Left lung (tissue), 10 donors: ENCODE results near the gene MYO15A. TPM values are rescaled to one million over a fixed set of nuclear protein-coding genes. Genes with fewer than 3 reads are reported as not detected.

Experiments used
- ATAC-seq: fragments of 200-7000 bp; cut with Tn5 transposase; one replicate; pipeline ENCODE4 v1.9.1; 2020; ENCODE audit warnings: moderate library complexity
- DNase-seq, 4 donors: peaks; one replicate each; pipeline ENCODE4 v3.0.0-alpha.2; 2013 to 2020
- H3K27ac ChIP-seq, 2 donors: fragments of 200-600 bp; sonication (generic) in 1 of 2; one replicate each; pipeline versions ENCODE4 v1.5.0 to v1.8.0; 2020 to 2021
- H3K27me3 ChIP-seq, 2 donors: fragments of 200-600 bp; sonication (generic) in 1 of 2; one replicate each; pipeline versions ENCODE4 v1.5.0 to v1.8.0; 2020 to 2021
- H3K36me3 ChIP-seq, 2 donors: fragments of 200-600 bp; sonication (generic) in 1 of 2; one replicate each; pipeline versions ENCODE4 v1.5.0 to v1.8.0; 2020 to 2021
- H3K4me1 ChIP-seq, 2 donors: fragments of 200-600 bp; one replicate each; pipeline ENCODE4 v1.8.0; 2021
- H3K4me3 ChIP-seq, 2 donors: fragments of 200-600 bp; sonication (generic) in 1 of 2; one replicate each; pipeline versions ENCODE4 v1.5.0 to v1.8.0; 2020 to 2021; ENCODE audit warnings: mild to moderate bottlenecking in 1 of 2
- H3K9me3 ChIP-seq, 2 donors: fragments of 200-600 bp; sonication (generic) in 1 of 2; one replicate each; pipeline versions ENCODE4 v1.5.0 to v1.8.0; 2020 to 2021
- CTCF ChIP-seq, 2 donors: fragments of 200-600 bp; sonication (generic) in 1 of 2; IDR thresholded peaks; one replicate each; pipeline versions ENCODE4 v1.5.0 to v1.8.0; 2021; ENCODE audit warnings: antibody characterized with exemption in 2 of 2
- intact Hi-C, 2 donors: fragments of 100-400 bp; cut with DNase I; formaldehyde crosslinking; loops; one replicate each; pipeline versions ENCODE4 v1.11.2 to v1.14.2; 2022
- polyA plus RNA-seq, 6 donors: library from polyadenylated mRNA; unstranded; fragments of 120-200 nt; gene quantifications; one replicate each; pipeline ENCODE4 v1.2.1, GENCODE V29; 2013; ENCODE audit not compliant: insufficient read length in 6 of 6
- total RNA-seq, 2 donors: library from RNA; stranded (reverse); fragmentation: NEBNext Ultra II Directional; extraction: Animal tissue kit (Norgen Biotek cat#: 25700); gene quantifications; one replicate each; pipeline ENCODE4 v1.2.1, GENCODE V29; 2021
- donor health status: DM: no; HTN: yes; CAD: no.
- donor health status: DM: no; HTN: no; CAD: no.

MYO15A gene
- total and polyA plus RNA-seq, 8 donors = 1.3 to 3.2 (median 2.6) TPM

GRCh38 chr17:18143044-18143936, 34.7 kb downstream of the MYO15A start:
- Histone ChIP-seq H3K4me1 (no peaks in the 10 kb centered on the region), H3K36me3 (no peaks in the 10 kb centered on the region), H3K27ac (no peak overlapping the region), H3K27me3 (peaks cover 0 to 5% of the 10 kb centered on the region in 2 donors), H3K4me3 (no peak overlapping the region), H3K9me3 (no peaks in the 10 kb centered on the region)
- ATAC-seq (peak; percentile 66), DNase-seq (no peak)
- TF ChIP-seq CTCF (IDR thresholded peaks at IDR 0.05) = no peak
- intact Hi-C loops = no loop called here

GRCh38 chr17:18144261-18144660, 35.7 kb downstream of the MYO15A start:
- no peak overlapping the region for H3K27ac ChIP-seq
- no peak overlapping the region for H3K4me3 ChIP-seq
- H3K9me3 ChIP-seq = no peaks in the 10 kb centered on the region
- DNase-seq (no peak), ATAC-seq (no peak)
- peaks cover 0 to 5% of the 10 kb centered on the region in 2 donors for H3K27me3 ChIP-seq
- no peaks in the 10 kb centered on the region for H3K36me3 ChIP-seq
- H3K4me1 ChIP-seq = no peaks in the 10 kb centered on the region
- intact Hi-C loops = no loop called here
- no peak for TF ChIP-seq CTCF (IDR thresholded peaks at IDR 0.05)

GRCh38 chr17:18144855-18145254, 36.3 kb downstream of the MYO15A start:
- no peaks in the 10 kb centered on the region for H3K36me3 ChIP-seq
- DNase-seq = no peak
- no peak for ATAC-seq
- no peaks in the 10 kb centered on the region for H3K9me3 ChIP-seq
- H3K4me3 ChIP-seq = no peak overlapping the region
- no peak for TF ChIP-seq CTCF (IDR thresholded peaks at IDR 0.05)
- intact Hi-C loops = no loop called here
- H3K27me3 ChIP-seq = peaks cover 0 to 5% of the 10 kb centered on the region in 2 donors
- no peak overlapping the region for H3K27ac ChIP-seq
- no peaks in the 10 kb centered on the region for H3K4me1 ChIP-seq

- intact Hi-C loops = no loop called here
- DNase-seq (no peak), ATAC-seq (no peak)
- Histone ChIP-seq H3K4me1 (no peaks in the 10 kb centered on the region), H3K27ac (no peak overlapping the region), H3K4me3 (no peak overlapping the region), H3K36me3 (no peaks in the 10 kb centered on the region), H3K9me3 (no peaks in the 10 kb centered on the region), H3K27me3 (peaks cover 0 to 5% of the 10 kb centered on the region in 2 donors)
- no peak for TF ChIP-seq CTCF (IDR thresholded peaks at IDR 0.05)
Measured at GRCh38 chr17:18145811-18146210, 37.3 kb downstream of the MYO15A start.

GRCh38 chr17:18146259-18146658, 37.7 kb downstream of the MYO15A start:
- Histone ChIP-seq H3K36me3 (no peaks in the 10 kb centered on the region), H3K4me3 (no peak overlapping the region), H3K27ac (no peak overlapping the region), H3K27me3 (peaks cover 0 to 5% of the 10 kb centered on the region in 2 donors), H3K9me3 (no peaks in the 10 kb centered on the region), H3K4me1 (no peaks in the 10 kb centered on the region)
- DNase-seq (no peak), ATAC-seq (no peak)
- intact Hi-C loops = no loop called here
- TF ChIP-seq CTCF (IDR thresholded peaks at IDR 0.05) = no peak
